Stimulated activated CD8-positive, alpha-beta memory T cell treated with anti-CD3 and anti-CD28 coated beads, Interleukin-4, amount 100 ng/mL, for 24 hours (primary cell): Measurements from ENCODE around the gene LEP.

Experiments
- DNase-seq: peaks from one replicate; pipeline ENCODE4 v3.0.0-alpha.2; 2020; ENCODE audit warnings: low read depth

The LEP gene

GRCh38 chr7:128240696-128241386, at the start of gene LEP:
LEP (plus strand) TSS chr7:128241278; CDS start chr7:128252019, 10,741 bp downstream.
- DNase-seq: no peak

- DNase-seq: no peak
Observed at GRCh38 chr7:128192497-128193142, 48.5 kb upstream of the LEP start.

- no peak for DNase-seq
Observed at GRCh38 chr7:128194533-128195282, 46.4 kb upstream of the LEP start.

GRCh38 chr7:128197589-128197988, 43.5 kb upstream of the LEP start:
- DNase-seq: no peak

GRCh38 chr7:128197989-128198580, 43.0 kb upstream of the LEP start:
- DNase-seq: no peak

- DNase-seq: no peak
Observed at GRCh38 chr7:128200376-128200775, 40.7 kb upstream of the LEP start.

GRCh38 chr7:128201067-128201689, 39.9 kb upstream of the LEP start:
- DNase-seq: no peak

GRCh38 chr7:128201690-128202085, 39.4 kb upstream of the LEP start:
- no peak for DNase-seq

GRCh38 chr7:128202287-128202957, 38.7 kb upstream of the LEP start:
- DNase-seq: no peak

- DNase-seq: no peak
Observed at GRCh38 chr7:128203047-128203491, 38.0 kb upstream of the LEP start.

- no peak for DNase-seq
Observed at GRCh38 chr7:128203710-128204214, 37.3 kb upstream of the LEP start.

GRCh38 chr7:128204455-128204854, 36.6 kb upstream of the LEP start:
- no peak for DNase-seq

- no peak for DNase-seq
Observed at GRCh38 chr7:128205068-128205467, 36.0 kb upstream of the LEP start.

GRCh38 chr7:128206017-128206746, 34.9 kb upstream of the LEP start:
- no peak for DNase-seq

- DNase-seq: no peak
Observed at GRCh38 chr7:128206747-128207500, 34.2 kb upstream of the LEP start.

GRCh38 chr7:128207609-128208008, 33.5 kb upstream of the LEP start:
- no peak for DNase-seq

GRCh38 chr7:128209229-128210035, 31.6 kb upstream of the LEP start:
- peak; percentile 37 for DNase-seq

- no peak for DNase-seq
Observed at GRCh38 chr7:128210036-128210347, 31.1 kb upstream of the LEP start.
